ENCODE results near the gene COL1A1.

The COL1A1 gene

DNA sequence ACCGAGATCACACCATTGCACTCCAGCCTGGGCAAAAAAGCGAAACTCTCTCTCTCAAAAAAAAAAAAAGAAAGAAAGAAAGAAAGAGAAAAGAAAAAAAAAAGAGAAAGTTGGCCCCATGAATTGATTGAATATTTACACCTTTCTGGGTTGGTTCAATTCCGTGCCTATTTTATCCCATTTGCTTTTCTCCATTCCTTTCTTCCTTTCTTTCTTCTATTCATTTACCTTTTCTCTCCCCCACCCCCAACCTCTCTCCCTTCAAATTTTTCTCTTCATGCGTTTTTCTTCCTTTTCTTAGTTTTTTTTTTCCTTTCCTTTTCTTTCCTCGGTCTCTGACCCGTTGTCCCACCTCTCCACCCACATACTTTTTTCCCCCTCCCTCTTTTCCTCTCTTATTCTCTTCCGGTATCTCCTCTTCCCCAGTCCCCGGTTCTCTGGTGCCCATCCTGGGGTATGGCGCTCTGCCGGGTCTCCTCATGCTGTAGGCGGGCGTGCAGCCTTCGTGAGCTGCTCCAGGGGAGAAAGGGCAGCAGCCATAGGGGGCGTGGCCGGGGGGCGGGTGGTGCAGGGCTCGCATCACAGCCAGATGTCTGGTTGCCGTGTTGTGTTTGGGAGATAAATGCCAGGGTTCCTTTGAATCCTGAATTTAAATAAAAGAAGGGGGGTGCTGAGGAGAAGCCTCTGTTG, 5.3 kb upstream of the COL1A1 start:
- peak overlapping the region; percentile 21 for H3K4me3 ChIP-seq (replicated peaks; ENCODE audit: low read depth, low read length)
- TF ChIP-seq, protein P1, sequence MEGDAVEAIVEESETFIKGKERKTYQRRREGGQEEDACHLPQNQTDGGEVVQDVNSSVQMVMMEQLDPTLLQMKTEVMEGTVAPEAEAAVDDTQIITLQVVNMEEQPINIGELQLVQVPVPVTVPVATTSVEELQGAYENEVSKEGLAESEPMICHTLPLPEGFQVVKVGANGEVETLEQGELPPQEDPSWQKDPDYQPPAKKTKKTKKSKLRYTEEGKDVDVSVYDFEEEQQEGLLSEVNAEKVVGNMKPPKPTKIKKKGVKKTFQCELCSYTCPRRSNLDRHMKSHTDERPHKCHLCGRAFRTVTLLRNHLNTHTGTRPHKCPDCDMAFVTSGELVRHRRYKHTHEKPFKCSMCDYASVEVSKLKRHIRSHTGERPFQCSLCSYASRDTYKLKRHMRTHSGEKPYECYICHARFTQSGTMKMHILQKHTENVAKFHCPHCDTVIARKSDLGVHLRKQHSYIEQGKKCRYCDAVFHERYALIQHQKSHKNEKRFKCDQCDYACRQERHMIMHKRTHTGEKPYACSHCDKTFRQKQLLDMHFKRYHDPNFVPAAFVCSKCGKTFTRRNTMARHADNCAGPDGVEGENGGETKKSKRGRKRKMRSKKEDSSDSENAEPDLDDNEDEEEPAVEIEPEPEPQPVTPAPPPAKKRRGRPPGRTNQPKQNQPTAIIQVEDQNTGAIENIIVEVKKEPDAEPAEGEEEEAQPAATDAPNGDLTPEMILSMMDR (IDR thresholded peaks at IDR 0.05; ENCODE audit: low read depth, low read length, missing control alignments), result no peak

GRCh38 chr17:50205963-50206505, 4.6 kb upstream of the COL1A1 start:
- TF ChIP-seq, protein P1 (IDR thresholded peaks at IDR 0.05; ENCODE audit: low read depth, low read length, missing control alignments), result no peak
- H3K4me3 ChIP-seq (replicated peaks; ENCODE audit: low read depth, low read length), result peak overlapping the region; percentile 8; the same call in 1 of the 2 replicates
- no peak for DNase-seq (ENCODE audit: extremely low read depth, low read depth)

More for the DNA sequence above, 5.3 kb upstream of the COL1A1 start:
- no peak for DNase-seq (ENCODE audit: extremely low read depth, low read depth)

- peak overlapping the region; percentile 8; the same call in 1 of the 2 replicates for H3K4me3 ChIP-seq (replicated peaks; ENCODE audit: low read depth, low read length)
- no peak for DNase-seq (ENCODE audit: extremely low read depth, low read depth)
- TF ChIP-seq, protein P1 (IDR thresholded peaks at IDR 0.05; ENCODE audit: low read depth, low read length, missing control alignments), result no peak
These were observed 3.9 kb upstream of the COL1A1 start for GRCh38 chr17:50205111-50205962.

DNA sequence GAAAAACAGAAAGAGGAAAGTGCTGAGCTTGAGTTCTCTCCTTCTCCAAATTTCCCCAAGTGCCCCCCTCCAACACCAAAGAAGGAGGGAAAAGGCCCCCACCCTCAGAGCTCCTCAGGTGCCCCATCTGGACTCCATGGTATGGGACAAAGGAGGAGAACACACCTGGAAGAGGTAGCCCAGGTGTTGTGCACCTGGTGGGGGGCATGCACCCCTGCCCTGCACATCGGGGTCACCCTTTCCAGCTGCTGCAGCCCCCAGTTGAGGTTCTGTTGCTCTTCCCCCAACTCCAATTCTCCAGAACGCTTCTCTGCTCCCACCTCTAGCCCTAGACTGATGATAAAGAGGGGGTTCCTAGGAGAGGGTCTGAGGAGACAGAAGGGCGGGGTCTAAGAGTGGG, 3.0 kb upstream of the COL1A1 start:
- H3K4me3 ChIP-seq (replicated peaks; ENCODE audit: low read depth, low read length), result no peak overlapping the region
- TF ChIP-seq, protein P1 (IDR thresholded peaks at IDR 0.05; ENCODE audit: low read depth, low read length, missing control alignments), result no peak

DNA sequence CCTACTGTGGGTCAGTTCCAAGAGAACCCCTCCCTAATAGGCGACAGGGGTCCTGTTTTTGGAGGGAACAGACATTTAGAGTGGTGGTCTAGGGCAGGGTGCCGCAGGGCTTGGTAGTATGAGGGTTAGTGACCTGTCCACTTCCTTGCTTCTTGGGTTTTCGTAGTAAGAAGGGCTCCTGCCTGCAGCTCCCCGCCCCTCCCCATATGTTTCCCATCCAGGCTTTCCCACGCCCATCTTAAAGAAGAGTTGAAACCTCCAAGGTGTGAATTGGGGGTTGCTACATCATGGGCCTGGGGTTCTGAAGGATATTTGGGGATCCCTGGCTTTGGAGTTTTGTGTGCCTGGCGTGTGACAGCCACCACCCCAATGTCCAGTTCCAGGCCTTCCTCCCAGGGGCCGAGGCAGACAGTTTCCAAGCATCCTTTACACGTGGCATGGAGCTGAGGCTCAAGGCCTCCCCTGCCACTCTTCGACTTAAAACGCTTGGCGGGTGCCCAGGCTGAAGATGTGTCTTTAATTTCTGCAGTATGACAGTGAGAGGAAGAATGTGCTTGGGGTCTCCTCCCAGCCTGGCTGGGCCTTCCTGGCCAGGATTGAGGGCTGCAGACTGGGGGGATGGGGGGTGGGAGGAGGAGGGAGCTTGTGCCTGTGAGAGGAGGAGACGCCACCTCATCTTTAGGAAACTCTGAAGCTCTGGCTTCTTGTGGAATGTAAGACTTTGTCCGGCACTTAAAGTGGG, 2.3 kb upstream of the COL1A1 start:
- TF ChIP-seq, protein P1 (IDR thresholded peaks at IDR 0.05; ENCODE audit: low read depth, low read length, missing control alignments), result no peak
- DNase-seq (ENCODE audit: extremely low read depth, low read depth), result peak; percentile 91
- H3K4me3 ChIP-seq (replicated peaks; ENCODE audit: low read depth, low read length), result peak overlapping the region; percentile 19

More for the DNA sequence above, 3.0 kb upstream of the COL1A1 start:
- no peak for DNase-seq (ENCODE audit: extremely low read depth, low read depth)

- TF ChIP-seq, protein P1 (IDR thresholded peaks at IDR 0.05; ENCODE audit: low read depth, low read length, missing control alignments), result no peak
- peak overlapping the region; percentile 19 for H3K4me3 ChIP-seq (replicated peaks; ENCODE audit: low read depth, low read length)
- no peak for DNase-seq (ENCODE audit: extremely low read depth, low read depth)
These were observed 1.7 kb upstream of the COL1A1 start for GRCh38 chr17:50203086-50203485.
